Measurements from ENCODE around the gene VPS26A.

VPS26A gene

GRCh38 chr10:69180525-69181204, 56.7 kb downstream of the VPS26A start:
- ChIA-PET CTCF (no interaction called here), POLR2A (interaction anchor here (1.4 kb wide), 1 partner anchor 56 kb away, joined by 6 read pairs; no protein-coding TSS in a partner anchor)
- H3K4me3 ChIP-seq (ENCODE audit: low read depth, low read length) = peak overlapping the region; percentile 73
- no peaks in the 10 kb centered on the region for H3K9me3 ChIP-seq (ENCODE audit: control insufficient read depth, insufficient read depth, low read depth, low read length)
- H3K4me1 ChIP-seq (ENCODE audit: control insufficient read depth, insufficient read depth, low read length) = no peaks in the 10 kb centered on the region
- H3K27ac ChIP-seq (ENCODE audit: extremely low read depth, low read depth, low read length) = peak overlapping the region; percentile 73; the same call in 1 of the 2 replicates
- peaks cover 6 to 18% of the 10 kb centered on the region in 2 experiments; a peak in 2 of 3 replicates for H3K36me3 ChIP-seq (ENCODE audit: control insufficient read depth in 2 of 2, insufficient read depth in 1 of 2, low read length in 2 of 2)
- TF ChIP-seq ZNF324 (tag by site-specific recombination; IDR thresholded peaks at IDR 0.05) (no peak), ZBTB8A (tag by site-specific recombination; IDR thresholded peaks at IDR 0.05) (0 out of 2 replicates have a peak, but pooled peaks have one; percentile 4)

DNA sequence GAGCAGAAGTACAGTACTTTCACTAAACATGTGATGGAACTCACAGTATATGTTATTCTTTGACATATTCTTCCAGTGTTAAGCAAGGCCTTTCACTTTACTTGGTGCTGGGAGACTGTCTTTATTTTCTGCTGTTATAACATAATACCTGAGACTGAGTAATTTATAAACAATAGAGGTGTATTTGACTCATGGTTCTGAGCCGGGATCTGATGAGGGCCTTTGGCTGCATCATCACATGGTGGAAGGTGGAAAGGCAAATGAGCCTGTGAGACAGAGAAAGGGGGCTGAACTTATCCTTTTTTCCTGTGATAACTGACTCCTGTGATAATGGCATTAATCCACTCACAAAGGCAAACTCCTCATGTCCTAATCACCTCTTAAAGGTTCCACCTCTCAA, 57.5 kb downstream of the VPS26A start:
- Histone ChIP-seq H3K4me1 (ENCODE audit: control insufficient read depth, insufficient read depth, low read length) (no peaks in the 10 kb centered on the region), H3K4me3 (ENCODE audit: low read depth, low read length) (peak overlapping the region; percentile 73), H3K9me3 (ENCODE audit: control insufficient read depth, insufficient read depth, low read depth, low read length) (no peaks in the 10 kb centered on the region), H3K27ac (ENCODE audit: extremely low read depth, low read depth, low read length) (no peak overlapping the region), H3K36me3 (ENCODE audit: control insufficient read depth in 2 of 2, insufficient read depth in 1 of 2, low read length in 2 of 2) (peaks cover 6 to 26% of the 10 kb centered on the region in 2 experiments; a peak in 2 of 3 replicates)
- ChIA-PET CTCF (no interaction called here), POLR2A (no interaction called here)
- TF ChIP-seq ZNF664 (tag by site-specific recombination; IDR thresholded peaks at IDR 0.05) (no peak), KLF1 (tag by site-specific recombination; IDR thresholded peaks at IDR 0.05) (no peak), ZNF610 (tag by site-specific recombination; IDR thresholded peaks at IDR 0.05; ENCODE audit: borderline replicate concordance) (no peak), ZFP37 (tag by site-specific recombination; IDR thresholded peaks at IDR 0.05) (no peak), ZNF155 (tag by site-specific recombination; IDR thresholded peaks at IDR 0.05) (no peak), ZNF658 (tag by site-specific recombination; IDR thresholded peaks at IDR 0.05) (no peak), BCL11B (tag by site-specific recombination; IDR thresholded peaks at IDR 0.05; ENCODE audit: low read depth) (no peak), ZNF10 (tag by site-specific recombination; IDR thresholded peaks at IDR 0.05) (no peak), ZNF555 (tag by site-specific recombination; conservative IDR thresholded peaks at IDR 0.05) (no peak), ZNF302 (tag by site-specific recombination; IDR thresholded peaks at IDR 0.05; ENCODE audit: low read depth) (no peak), REST (tag by site-specific recombination; IDR thresholded peaks at IDR 0.05) (no peak), ZNF280C (tag by site-specific recombination; IDR thresholded peaks at IDR 0.05) (no peak), ZBTB6 (tag by site-specific recombination; IDR thresholded peaks at IDR 0.05) (no peak), FEZF1 (tag by site-specific recombination; IDR thresholded peaks at IDR 0.05) (no peak), ZNF366 (tag by site-specific recombination; conservative IDR thresholded peaks at IDR 0.05) (no peak), ZNF239 (tag by site-specific recombination; IDR thresholded peaks at IDR 0.05) (no peak)
- TF ChIP-seq, protein P1, sequence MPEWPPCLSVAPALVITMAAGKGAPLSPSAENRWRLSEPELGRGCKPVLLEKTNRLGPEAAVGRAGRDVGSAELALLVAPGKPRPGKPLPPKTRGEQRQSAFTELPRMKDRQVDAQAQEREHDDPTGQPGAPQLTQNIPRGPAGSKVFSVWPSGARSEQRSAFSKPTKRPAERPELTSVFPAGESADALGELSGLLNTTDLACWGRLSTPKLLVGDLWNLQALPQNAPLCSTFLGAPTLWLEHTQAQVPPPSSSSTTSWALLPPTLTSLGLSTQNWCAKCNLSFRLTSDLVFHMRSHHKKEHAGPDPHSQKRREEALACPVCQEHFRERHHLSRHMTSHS (tag by site-specific recombination; IDR thresholded peaks at IDR 0.05) = no peak
- TF ChIP-seq, protein P2, sequence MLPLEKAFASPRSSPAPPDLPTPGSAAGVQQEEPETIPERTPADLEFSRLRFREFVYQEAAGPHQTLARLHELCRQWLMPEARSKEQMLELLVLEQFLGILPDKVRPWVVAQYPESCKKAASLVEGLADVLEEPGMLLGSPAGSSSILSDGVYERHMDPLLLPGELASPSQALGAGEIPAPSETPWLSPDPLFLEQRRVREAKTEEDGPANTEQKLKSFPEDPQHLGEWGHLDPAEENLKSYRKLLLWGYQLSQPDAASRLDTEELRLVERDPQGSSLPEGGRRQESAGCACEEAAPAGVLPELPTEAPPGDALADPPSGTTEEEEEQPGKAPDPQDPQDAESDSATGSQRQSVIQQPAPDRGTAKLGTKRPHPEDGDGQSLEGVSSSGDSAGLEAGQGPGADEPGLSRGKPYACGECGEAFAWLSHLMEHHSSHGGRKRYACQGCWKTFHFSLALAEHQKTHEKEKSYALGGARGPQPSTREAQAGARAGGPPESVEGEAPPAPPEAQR (tag by site-specific recombination; IDR thresholded peaks at IDR 0.05) = no peak
